Stimulated activated CD4-positive, alpha-beta T cell treated with anti-CD3 and anti-CD28 coated beads, TNF-alpha, amount 100 ng/mL, for 4 hours (primary cell): ENCODE results near the gene ALDH18A1.

Experiments used
- DNase-seq, 3 experiments: peaks; one replicate each; pipeline ENCODE4 v3.0.0-alpha.2; 2020; ENCODE audit warnings: low read depth in 3 of 3

The ALDH18A1 gene

DNA sequence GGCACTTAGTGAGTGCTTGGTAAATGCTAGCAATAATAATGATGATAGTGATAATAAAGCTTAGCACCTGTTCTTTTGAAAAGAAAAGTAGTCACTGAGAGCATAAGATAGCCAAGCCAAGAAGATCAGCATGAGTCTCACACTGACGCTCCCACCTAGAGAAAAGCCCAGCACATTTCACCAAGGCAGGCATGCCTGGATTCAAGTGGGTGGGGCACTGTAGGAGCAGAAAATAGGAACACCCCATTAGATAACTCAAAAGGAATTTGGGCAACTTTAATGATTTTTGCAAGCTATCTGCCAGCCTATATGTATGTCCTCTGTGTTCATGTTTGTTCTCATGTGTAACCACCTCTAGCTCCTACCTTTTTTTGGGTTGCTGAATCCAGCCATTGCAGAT is 77.2 kb downstream of the ALDH18A1 start:
- no peak for DNase-seq

DNA sequence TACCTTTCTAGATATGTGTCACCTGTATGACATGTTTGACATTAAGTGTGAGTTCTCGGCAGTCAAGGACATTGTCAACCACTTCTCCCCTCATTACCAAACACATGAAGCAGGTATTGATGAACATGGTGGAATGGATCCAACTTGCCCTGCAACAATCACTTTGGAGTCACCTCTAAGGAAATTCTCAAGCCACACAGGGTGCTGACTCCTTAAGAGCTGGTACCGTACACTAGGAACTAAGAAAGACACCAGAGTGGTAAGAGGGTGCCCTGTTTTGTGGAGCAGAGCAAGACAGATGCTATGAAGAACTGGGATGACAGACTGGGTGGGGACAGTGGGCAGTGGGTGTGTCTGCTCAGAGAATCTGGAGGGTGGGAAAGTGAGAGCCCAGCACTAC is 77.9 kb downstream of the ALDH18A1 start:
- DNase-seq = no peak

DNA sequence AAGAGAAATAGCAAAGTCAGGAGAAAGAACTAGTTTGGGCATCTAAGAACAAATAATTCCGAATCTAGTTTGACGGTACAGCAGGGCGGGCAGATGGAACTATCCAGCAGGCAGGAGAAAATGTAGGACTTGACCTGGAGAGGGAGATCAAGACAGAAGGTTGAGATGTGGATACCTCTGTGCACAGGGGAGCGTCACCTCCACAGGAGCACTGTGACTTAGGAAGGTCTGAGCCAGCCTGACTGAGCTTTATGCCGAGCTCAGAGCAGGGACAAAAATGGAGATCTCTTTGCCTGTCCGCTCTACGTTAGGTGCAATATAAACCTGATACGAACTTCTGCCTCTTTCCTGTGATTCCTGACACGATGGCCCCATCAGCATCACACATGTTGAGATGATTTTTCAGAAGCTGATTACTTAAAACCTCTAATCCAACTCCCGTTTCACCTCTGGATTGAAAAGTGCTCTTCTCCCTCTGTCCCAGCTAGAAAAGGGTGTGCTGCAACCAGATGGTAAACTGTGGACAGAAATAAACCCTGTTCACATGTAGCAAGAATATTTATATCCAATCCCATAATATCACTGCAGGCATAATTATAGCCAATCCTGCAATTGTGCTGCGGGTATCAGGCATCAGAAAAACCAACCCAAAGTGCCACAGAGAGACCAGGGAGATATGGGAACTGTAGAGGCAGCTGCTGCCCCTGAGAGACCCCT is 81.7 kb downstream of the ALDH18A1 start:
- no peak for DNase-seq

DNA sequence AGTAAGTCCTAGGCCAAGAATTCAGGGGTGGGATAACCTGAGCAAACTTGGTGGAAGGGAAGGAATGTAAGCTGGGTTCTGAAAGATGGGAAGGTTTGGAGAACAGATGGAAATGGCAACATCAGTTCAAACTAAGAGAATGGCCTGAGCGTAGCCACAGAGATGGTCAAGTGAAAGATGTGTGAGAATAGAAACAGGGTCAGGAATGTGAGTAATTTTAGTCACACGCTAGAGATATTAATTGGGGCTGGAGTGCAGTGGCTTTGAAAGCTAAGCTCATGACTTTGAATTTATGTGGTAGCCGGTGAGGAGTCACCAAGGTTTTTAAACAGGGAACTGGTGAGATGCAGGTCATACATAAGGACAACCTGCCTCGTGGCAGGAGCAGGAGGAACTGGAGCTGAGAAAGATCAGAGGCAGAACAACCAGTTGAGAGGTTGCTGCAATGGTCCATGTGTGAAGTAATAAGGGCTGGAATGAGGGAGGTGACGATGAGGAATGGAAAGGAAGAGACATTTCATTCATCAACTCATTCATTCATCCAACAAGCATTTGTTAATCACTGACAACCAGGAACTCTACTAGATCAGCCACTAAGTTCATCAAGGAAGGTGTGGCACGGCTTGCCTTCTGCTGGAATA is 82.4 kb downstream of the ALDH18A1 start:
- DNase-seq = no peak

DNA sequence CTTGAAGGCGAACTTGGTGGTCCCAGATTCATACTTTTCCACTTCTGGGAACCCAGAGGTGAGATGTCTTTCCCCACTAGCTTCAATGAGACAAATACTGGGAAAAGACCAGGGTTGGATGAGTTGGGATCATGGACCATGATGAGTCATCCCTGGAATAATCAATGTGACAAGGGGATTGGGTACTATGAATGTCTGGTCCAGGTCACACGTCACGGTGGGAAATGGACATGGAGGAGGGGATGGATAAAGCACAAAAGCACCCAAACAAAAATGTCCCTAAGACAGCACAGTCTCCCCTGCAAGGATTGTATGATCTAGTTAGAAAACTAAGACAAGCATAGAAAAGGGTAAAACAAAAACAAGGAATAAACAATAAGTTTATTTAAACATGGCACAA is 83.0 kb downstream of the ALDH18A1 start:
- DNase-seq = no peak

DNA sequence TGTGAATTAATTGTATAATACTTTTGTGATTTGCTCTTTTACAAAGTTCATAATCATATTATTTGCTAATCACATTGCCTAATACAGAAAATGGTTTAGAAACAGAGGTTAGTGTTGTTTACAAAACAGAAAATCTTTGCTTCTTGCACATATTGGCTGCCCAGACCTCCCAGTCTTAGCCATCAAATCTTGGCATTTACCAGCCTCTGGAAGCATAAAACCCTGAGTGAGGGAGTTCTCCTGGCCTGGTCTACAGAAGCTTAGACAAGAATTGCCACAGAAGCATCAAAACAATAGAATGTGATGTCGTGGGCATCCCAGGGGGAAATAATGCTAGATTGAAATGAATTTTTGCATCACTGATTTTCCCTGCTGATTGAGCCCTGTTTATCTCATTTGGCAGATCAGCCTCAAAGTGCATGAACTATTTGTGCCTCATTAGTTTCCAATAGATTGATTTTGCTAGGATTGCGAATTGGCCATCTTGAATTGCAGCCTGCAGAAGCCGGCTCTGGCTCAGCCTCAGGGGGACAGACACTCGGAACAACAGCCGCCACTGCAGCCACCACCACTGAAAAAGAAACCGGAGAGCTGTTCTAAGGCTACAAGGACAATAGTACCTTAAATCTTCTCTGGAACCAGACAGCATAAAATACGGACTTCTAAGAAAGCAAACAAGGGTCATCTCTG is 84.2 kb downstream of the ALDH18A1 start:
- no peak for DNase-seq

DNA sequence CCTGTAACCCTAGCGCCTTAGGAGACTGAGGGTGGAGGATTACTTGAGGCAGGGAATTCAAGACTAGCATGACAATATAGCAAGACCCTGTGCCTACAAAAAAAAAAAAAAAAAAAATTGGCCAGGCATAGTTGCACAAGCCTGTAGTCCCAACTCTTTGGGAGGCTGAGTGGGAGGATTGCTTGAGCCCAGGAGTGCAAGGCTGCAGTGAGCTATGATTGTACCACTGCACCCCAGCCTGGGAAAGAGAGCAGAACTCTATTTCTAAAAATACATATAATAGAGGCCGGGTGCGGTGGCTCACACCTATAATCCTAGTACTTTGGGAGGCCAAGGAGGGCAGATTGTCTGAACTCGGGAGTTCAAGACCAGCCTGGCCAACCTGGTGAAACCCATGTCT is 85.1 kb downstream of the ALDH18A1 start:
- DNase-seq = no peak

DNA sequence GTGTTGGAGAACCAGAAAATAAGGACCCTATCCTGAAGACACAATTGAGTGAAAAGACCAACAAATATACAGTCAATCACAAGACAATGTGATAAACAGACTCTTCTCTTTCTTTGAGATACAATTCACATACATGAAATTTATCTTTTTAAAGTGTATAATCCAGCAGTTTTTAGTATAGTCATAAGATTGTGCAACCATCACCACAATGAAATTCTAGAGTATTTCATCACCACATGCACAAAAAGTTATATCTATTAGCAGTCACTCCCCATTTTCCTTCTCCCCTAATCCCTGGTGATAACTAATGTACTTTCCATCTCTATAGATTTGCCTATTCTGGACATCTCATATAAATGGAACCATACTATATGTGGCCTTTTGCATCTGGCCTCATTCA is 87.1 kb downstream of the ALDH18A1 start:
- no peak for DNase-seq

DNA sequence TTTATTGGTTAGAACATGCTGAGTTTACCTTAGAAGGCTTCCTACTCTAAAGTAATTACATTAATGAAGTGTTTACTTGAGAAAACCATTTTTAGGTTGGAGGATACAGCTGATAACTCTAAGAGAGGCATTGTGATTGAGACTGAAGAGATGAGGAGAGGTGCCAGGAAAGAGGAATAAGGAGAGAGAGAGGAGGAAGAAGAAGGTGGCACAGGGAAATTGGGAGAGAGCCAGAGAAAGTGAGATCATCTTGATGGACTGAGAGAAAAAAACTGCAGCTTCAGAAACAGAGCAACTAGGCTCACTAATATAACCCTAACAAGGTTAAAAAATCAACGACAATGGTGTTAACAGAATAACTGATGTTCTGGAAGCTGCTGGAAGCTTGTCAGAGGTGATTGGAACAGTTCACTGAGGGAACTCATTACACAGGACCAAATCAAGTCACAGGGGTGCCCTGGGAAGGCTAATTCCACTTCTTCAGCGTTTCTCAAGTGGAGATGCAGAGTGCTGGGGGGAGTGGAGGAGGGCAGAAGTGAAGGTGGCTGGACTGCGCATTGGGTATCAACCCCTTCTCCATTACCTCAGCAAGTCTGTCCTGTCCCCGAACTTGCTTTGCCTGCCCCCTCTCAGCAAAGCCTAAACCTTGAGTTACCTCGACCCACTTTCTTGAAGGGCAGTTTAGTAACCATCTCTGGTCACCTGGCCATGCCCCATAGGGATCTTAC is 88.4 kb downstream of the ALDH18A1 start:
- no peak for DNase-seq

DNA sequence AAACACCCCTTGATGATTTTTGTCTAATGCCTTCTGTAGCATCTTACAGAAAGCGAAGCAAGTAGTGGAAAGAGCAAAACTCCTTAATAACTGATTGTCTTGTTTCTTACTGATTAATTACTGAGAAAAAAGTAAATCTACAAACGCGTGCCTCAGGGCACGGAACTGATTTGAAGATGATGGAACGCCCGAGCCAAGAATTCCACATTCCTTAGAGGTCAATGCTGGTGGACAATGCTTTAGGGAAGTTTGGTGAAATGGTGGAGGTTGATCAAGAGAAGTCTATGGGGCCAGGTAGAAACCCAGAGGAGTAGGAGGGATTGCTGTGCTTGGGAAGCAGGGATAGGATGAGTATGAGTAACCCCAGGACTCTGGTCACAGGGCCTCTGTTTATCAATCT is 90.4 kb downstream of the ALDH18A1 start:
- no peak for DNase-seq

DNA sequence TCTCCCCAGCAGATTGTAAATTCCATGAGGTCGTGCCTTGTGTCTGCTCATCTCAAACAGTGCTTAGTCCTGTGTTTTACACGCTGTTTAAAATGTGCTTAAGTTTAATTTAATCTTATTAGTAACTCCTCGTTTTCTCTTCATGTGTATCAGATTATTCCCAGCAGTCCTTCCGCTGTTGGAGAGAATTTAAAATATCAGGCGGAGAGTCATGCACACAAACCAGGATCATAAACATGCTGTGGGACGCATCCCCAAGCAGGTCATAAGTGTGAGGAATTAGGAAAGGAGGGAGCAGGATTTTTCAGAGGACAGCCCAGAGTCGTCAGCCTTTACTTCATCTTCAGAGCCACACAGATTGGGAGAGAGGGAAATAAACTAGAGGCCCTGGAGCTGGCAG is 91.2 kb downstream of the ALDH18A1 start:
- no peak for DNase-seq

DNA sequence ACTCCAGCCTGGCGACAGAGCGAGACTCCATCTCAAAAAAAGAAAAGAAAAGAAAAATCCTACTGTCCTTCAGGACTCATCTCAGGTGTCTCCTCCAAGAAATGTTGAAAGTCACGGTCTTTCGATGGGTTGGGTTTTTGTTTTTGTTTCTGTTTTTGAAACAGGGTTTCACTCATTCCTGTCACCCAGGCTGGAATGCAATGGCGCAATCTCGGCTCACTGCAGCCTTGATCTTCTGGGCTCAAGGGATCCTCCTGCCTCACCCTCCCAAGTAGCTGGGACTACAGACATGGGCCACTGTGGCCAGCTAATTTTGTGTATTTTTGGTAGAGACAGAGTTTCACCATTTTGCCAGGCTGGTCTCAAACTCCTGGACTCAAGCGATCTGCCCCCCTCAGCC is 92.2 kb downstream of the ALDH18A1 start:
- DNase-seq = no peak

DNA sequence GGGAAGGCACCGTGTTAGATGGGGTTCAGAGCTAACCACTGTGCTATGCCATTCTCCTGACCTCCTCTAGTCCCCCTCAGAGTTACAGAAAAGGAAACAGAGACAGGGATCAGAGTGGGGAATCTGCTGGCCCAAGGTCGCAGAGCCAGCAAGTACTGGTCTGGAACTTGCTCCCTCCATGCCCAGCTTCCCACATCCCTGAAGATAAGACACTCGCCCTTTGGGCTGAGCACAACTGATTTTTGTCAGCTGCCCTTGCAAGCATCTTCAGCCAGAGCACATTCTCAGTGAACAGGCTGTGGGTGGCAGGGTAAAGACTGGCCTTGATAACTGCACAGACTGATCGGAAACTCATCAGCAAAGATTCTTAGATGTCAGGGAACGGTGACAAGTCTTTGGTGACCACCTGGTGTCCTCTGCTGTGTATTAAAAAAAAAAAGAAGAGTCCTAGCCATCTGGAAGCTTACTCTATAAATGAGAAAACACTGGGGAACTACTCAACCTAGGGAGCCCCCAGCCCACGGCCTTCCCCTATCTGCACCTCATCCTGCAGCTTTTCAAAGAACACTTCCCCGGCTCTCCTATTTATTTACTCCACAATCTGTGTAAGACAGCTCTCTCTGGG is 94.1 kb downstream of the ALDH18A1 start:
- no peak for DNase-seq

DNA sequence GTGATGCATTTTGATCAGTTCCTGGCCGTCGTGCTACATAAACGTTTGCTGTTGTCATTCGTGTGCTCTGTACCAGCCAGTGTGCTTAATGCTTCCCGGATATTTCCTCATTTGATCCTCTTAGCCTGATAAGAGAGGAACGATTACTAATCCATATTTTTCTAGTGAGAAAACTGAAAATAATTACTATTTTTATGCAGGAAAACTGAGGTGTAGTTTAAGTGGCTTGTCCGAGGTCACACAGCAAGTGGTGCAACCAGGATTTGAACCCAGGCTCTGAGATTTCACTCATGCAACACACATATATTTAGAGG is 94.7 kb downstream of the ALDH18A1 start:
- no peak for DNase-seq

DNA sequence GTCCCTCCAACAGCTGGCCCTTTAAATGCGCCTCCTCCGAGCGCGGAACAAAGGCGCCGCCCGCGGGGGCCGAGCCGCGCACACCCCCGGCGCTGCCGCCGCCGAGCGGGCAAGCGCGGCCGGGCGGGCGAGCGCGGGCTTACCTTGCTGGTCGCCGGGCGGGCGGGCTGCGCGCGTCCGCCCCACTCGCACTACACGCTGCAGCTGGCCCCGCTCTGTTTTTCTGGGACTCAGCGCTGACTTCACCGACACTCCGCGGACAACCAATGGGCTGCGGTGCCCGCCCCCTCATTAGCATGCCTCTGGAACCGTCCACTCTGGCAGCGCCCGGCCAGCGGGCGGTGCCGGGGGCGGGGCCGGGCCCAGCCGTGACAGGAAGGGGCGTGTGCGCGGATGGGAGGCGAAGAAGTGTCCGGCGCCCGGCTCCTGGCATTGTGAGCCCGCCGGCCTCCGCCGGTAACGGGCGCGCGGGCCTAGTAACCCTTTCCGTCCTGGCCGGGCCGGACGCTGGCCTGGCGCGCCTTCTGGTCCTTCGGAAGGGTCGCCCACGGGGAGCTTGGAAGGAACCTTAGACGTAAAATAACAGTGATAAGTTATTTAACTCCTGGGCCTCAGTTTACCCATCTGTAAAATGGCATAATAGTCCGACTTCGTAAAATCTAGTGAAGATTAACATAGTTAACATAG is 95.2 kb downstream of the ALDH18A1 start, which contains the start of gene SORBS1:
Gene SORBS1 (minus strand): TSS at position 195 of the 687 bp plus-strand sequence. CDS start 120,236 bp downstream, outside the sequence.
- DNase-seq = peak; percentile 53 to 55 (median 55)

DNA sequence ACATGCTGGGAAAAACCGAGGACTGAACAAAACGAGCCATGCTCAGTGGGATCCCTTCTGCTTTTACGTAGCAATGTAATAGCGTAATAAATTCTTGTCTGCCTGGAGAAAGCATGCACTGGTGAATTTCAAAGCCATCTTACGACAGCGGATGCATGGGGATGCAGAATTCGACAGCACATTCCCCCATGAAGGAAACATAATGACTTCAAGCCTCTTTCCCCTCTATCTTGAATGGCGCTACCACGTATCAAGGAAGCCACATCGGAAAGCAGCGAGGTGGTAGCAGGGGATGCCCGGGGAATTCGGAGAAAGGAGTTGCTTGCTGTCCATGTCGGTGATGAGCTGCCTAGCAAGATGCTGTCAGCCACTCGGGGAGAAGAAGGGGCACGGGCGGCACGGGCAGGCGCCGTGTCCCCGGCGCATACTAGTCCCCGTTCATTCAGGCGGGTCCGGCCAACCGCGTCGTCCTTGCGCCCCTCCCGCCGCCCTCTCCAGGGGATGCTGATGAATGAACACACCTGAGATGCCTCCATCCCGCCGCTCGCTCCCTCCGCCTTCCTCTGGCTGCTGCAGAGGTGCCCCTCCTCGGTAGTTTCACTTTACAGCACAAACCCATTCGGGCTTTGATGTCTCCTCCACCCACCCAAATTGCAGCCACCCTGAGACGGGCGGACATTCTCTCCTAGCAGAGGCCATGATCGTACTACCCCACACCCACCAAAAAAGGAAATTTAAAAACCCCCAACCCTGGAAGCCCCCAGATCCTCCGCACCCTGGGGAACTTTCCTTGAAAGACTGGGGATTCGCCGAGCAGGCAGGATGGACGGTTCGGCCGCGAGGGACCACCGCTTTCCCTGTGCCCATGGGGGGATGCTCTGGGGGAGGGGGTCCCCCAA is 96.0 kb downstream of the ALDH18A1 start:
- peak; percentile 6 to 12 (median 9) for DNase-seq

DNA sequence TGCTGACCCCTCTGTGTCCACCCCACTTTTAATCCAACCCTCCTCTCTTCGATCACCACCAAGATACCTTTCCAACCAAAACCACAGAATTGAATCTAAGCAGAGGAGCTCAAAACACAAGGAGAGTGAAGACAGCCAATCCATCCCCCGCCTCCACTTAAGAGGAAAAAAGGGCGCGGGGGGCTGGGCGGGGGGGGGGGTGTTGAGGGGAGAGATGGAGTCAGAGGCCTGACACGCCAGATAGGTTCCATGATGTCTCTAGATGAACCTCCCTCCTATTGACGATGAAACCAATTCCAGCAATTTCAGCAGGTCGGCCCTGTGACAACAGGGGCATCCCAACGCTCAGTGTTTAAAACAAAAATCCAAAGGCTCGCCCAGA is 96.6 kb downstream of the ALDH18A1 start:
- no peak for DNase-seq

DNA sequence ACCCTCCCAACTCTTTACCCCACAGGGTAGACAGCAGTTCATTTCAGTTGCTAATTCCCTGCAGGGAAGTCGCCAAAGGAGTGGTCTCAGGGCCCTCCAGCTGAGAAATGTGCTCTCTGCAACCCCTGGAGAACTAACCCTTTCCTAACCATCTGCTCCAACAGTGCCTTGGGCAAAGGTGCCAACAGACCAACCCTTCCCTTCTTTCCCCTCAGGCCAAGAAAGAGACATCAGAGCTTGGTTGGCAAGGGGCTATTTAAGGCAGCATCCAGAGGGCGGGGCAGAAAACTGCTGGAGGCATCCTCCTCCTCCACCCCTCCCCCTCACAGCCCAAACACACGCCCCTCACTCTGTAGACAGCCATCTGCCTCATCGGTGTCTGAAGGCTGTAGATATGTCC is 97.0 kb downstream of the ALDH18A1 start:
- DNase-seq = no peak

DNA sequence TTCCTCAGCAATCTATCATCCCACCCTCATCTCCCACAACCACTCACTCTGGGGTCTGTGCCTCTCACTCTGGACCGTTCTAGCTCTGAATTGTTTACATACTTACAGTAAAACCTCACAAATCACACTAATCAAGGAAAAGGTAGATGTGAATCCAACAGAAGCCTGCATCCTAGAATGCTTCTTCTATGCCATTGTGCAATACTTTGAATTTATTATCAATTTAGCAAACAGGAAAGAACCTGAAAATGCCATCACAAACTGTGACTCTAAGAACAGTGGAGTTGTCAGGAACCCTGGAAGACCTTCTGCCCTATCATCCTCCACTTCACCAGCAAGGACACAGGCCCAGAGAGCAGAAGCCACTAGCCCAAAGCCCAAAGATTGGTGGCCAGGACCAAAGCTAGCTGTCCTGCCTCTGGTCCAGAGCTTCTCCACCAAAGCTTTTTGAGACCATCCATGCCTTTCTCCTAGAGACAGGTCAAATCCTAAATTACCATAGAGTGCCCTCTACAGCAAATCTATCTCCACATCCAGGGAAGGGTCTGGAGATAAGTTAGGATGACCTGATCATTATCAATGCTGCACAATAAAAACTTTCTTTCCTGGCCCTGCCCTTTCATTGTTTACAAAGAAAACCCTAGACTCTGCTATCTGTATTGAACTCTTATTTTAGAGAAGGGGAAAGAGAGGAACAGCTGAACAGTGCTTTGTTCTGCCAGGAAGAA is 97.8 kb downstream of the ALDH18A1 start:
- DNase-seq = no peak
